Prostate gland (tissue), 2 donors: Measurements from ENCODE around the gene NCAM1. TPM values are rescaled to one million over a fixed set of nuclear protein-coding genes. Genes with fewer than 3 reads are reported as not detected.

Source experiments
- DNase-seq: peaks from one replicate; pipeline ENCODE4 v3.0.0-alpha.2; 2019; ENCODE audit warnings: low spot score
- H3K27ac ChIP-seq, 2 donors: fragments of 200-600 bp; sonication (generic); 2 replicates each; pipeline ENCODE4 v1.5.1; 2017 to 2019
- H3K27me3 ChIP-seq: fragments of 200-600 bp; sonication (generic); replicated peaks from 2 replicates; pipeline ENCODE4 v1.5.1; 2019; ENCODE audit not compliant: insufficient read depth
- H3K36me3 ChIP-seq, 2 donors: fragments of 200-600 bp; sonication (generic); 1 replicate in 1 of 2; 2 replicates in 1 of 2; pipeline versions ENCODE4 v1.5.1 to v1.8.1; 2017 to 2019
- H3K4me1 ChIP-seq: fragments of 200-600 bp; sonication (generic); replicated peaks from 2 replicates; pipeline ENCODE4 v1.5.1; 2019
- H3K4me3 ChIP-seq, 2 donors: fragments of 200-600 bp; sonication (generic); 2 replicates each; pipeline ENCODE4 v1.5.1; 2017 to 2019
- H3K9me3 ChIP-seq: fragments of 200-600 bp; sonication (generic); 2 replicates; pipeline ENCODE4 v1.5.1; 2017
- POLR2A ChIP-seq: fragments of 450-650 bp; IDR thresholded peaks from one replicate; pipeline ENCODE4 v1.6.1; 2016; ENCODE audit warnings: antibody characterized with exemption, mild to moderate bottlenecking
- POLR2AphosphoS5 ChIP-seq: sonication (generic); formaldehyde crosslinking; IDR thresholded peaks from one replicate; pipeline ENCODE4 v1.6.1; 2017; ENCODE audit warnings: antibody characterized with exemption
- WGBS: methylation state at CpG from one replicate; pipeline ENCODE4 v1.1.5; 2018; 5-methylcytosine and 5-hydroxymethylcytosine counted together
- intact Hi-C: fragments of 100-400 bp; cut with DNase I; formaldehyde crosslinking; loops from one replicate; pipeline ENCODE4 v1.14.2; 2022
- total RNA-seq, 2 donors: library from RNA; depleted of rRNA; stranded (reverse); fragments of >200 nt; gene quantifications; one replicate each; pipeline ENCODE4 v1.1.0, GENCODE V29; 2016
- TF ChIP-seq, protein P1 (sequence below), 4 experiments: fragments of 200-600 bp in 2 of 4; fragments of 450-650 bp in 2 of 4; sonication (generic) in 2 of 4; IDR thresholded peaks; 1 replicate in 3 of 4; 2 replicates in 1 of 4; pipeline ENCODE4 v1.5.1; 2016 to 2019; ENCODE audit warnings: antibody characterized with exemption in 4 of 4, mild to moderate bottlenecking in 2 of 4, moderate library complexity in 2 of 4

The NCAM1 gene
- total RNA-seq, 2 donors from 2014 or later: 3.8 to 39.7 TPM

DNA sequence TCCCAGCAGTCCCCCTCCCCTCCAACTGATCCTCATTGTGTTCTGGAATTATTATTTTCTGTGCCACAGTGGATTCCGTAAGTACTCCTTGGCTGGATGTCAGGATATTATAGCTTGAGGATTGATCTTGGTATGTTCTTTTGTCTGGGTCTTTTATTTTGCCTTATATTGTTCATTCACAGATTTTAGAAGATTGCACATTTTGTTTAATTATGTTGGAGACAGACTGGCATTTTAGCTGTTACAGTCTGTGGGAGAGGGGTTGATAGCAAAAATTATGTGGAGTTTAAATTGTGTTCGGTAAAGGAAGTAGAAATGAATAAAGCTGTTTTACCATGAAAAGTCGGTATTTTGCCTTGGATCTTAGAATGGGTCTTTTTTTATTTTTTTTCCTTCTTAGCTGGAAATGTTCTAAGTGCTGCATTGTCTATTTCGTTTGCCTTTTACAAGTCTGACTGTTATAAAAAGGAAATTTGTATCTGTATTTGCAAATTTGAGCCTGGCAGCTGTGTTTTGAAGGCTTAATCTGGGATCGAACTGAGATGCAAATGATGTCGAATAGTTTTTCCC lies 211.2 kb downstream of the NCAM1 start:
- intact Hi-C loops: no loop called here
- WGBS: 61% methylated on average over 6 of the region's 6 CpGs

DNA sequence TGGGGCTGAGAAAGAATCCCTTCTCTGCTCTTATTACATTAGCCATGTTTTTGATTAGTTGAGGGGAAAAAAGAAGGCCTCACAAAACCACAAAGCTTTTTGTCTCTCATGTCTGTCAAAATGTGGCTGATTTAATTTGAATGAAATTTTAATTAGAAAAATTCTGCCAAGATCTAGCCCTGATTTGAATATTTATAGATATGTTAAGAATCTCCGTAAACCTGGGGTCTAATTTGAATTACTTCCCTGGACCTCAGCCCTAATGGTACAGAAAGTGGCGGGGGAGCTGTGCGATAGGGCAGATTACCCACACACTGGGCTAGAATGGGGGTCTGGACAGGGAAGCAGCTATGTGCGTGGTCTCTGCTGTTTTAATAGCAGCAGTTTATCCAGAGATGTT lies 211.9 kb downstream of the NCAM1 start:
- Histone ChIP-seq H3K27me3 (no peaks in the 10 kb centered on the region), H3K27ac (no peak overlapping the region), H3K4me1 (no peaks in the 10 kb centered on the region), H3K9me3 (no peaks in the 10 kb centered on the region), H3K4me3 (no peak overlapping the region), H3K36me3 (no peaks in the 10 kb centered on the region)
- TF ChIP-seq POLR2AphosphoS5 (no peak), POLR2A (no peak)
- TF ChIP-seq, protein P1, sequence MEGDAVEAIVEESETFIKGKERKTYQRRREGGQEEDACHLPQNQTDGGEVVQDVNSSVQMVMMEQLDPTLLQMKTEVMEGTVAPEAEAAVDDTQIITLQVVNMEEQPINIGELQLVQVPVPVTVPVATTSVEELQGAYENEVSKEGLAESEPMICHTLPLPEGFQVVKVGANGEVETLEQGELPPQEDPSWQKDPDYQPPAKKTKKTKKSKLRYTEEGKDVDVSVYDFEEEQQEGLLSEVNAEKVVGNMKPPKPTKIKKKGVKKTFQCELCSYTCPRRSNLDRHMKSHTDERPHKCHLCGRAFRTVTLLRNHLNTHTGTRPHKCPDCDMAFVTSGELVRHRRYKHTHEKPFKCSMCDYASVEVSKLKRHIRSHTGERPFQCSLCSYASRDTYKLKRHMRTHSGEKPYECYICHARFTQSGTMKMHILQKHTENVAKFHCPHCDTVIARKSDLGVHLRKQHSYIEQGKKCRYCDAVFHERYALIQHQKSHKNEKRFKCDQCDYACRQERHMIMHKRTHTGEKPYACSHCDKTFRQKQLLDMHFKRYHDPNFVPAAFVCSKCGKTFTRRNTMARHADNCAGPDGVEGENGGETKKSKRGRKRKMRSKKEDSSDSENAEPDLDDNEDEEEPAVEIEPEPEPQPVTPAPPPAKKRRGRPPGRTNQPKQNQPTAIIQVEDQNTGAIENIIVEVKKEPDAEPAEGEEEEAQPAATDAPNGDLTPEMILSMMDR (IDR thresholded peaks at IDR 0.05): no peak
- WGBS: 87% methylated on average over 4 of the region's 4 CpGs
- intact Hi-C loops: no loop called here
- DNase-seq: no peak

More for the DNA sequence above, 211.2 kb downstream of the NCAM1 start:
- no peaks in the 10 kb centered on the region for H3K36me3 ChIP-seq
- H3K4me1 ChIP-seq: no peaks in the 10 kb centered on the region
- H3K27me3 ChIP-seq: no peaks in the 10 kb centered on the region
- TF ChIP-seq POLR2AphosphoS5 (no peak), POLR2A (no peak)
- TF ChIP-seq, protein P1 (IDR thresholded peaks at IDR 0.05): no peak
- no peaks in the 10 kb centered on the region for H3K9me3 ChIP-seq
- no peak overlapping the region for H3K27ac ChIP-seq
- no peak for DNase-seq
- no peak overlapping the region for H3K4me3 ChIP-seq

DNA sequence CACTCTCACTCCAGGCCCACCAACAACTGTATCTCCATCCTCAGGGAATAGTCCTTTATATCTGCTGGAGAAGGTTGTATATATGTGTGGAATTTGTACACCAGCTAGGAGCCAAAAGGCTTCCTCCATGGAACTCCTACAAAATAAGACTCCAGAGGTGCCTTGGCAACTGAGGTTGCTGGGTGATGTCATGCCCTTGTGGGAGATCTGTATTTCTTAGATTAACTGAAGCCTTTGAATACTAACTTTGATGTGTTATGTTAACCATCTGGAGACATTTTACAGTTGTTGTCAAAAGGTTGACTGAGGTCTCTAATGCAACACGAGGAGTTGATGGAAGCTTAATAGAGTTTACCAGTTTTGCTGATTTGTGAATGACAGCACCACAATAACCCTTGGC lies 213.7 kb downstream of the NCAM1 start:
- no peak overlapping the region for H3K4me3 ChIP-seq
- intact Hi-C loops: no loop called here
- H3K27me3 ChIP-seq: no peaks in the 10 kb centered on the region
- DNase-seq: no peak
- TF ChIP-seq POLR2AphosphoS5: no peak
- TF ChIP-seq POLR2A: no peak
- TF ChIP-seq, protein P1 (IDR thresholded peaks at IDR 0.05): no peak
- no peaks in the 10 kb centered on the region for H3K4me1 ChIP-seq
- WGBS: 52% methylated on average over 1 of the region's 1 CpG
- no peaks in the 10 kb centered on the region for H3K9me3 ChIP-seq
- no peak overlapping the region for H3K27ac ChIP-seq
- no peaks in the 10 kb centered on the region for H3K36me3 ChIP-seq

DNA sequence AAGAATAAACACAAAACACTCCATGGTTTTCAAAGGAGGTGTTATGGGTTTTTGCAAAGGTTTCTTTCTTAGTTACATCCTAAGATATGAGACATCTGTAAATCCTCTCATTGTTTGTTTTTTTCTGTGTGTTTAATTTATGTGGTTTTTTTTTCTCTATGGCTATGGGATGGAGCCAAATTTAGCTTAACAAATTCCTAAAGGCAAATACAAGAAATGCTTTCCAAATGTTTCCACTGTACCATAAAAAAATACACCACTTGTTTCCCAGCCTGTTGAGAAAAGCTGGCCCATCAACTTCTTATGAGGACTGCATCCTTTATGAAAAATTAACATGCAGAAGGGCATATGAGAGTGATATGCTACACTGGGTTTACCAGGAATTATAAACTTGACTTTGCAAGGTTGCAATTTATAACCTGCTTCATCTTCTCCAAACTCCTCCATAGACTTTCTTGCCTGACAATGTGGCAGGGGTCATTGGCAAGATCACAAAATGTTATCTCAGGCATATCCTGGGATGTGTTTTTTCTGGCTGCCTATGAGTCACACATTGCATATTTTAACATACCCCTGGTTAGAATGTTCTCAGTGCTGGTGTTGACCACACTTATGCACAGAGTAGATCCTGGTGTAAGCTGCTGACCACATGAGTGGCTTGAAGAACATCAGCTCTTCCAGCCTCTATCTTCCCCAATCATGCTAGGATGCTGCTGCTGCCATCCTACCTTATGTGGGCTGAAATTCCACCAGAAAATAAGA lies 215.6 kb downstream of the NCAM1 start:
- no peaks in the 10 kb centered on the region for H3K4me1 ChIP-seq
- H3K4me3 ChIP-seq: no peak overlapping the region
- no peaks in the 10 kb centered on the region for H3K27me3 ChIP-seq
- DNase-seq: no peak
- H3K27ac ChIP-seq: no peak overlapping the region
- TF ChIP-seq POLR2A: no peak
- no peak for TF ChIP-seq POLR2AphosphoS5
- TF ChIP-seq, protein P1 (IDR thresholded peaks at IDR 0.05): no peak
- H3K9me3 ChIP-seq: no peaks in the 10 kb centered on the region
- no peaks in the 10 kb centered on the region for H3K36me3 ChIP-seq
- intact Hi-C loops: no loop called here

DNA sequence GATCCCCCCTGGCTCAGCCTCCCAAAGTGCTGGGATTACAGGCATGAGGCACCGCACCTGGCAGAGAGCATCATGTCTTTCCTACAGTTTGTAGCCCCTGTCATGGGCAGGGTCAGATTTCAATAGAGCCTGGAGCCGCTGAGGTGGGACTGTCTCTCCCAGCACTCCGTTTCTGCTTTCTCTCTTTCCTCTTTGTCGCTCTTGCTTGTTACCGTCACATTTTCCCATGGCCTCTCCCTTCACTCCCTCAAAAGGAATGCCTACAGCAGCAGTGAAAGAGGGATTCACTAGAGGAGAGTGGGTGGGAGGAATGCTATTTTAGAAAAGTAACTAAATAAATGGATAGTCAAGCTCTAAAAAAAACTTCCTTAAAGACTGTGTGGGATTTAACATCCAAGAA lies 216.5 kb downstream of the NCAM1 start:
- H3K27ac ChIP-seq: no peak overlapping the region
- no peaks in the 10 kb centered on the region for H3K36me3 ChIP-seq
- no peak overlapping the region for H3K4me3 ChIP-seq
- no peaks in the 10 kb centered on the region for H3K27me3 ChIP-seq
- no peaks in the 10 kb centered on the region for H3K4me1 ChIP-seq
- WGBS: 60% methylated on average over 5 of the region's 5 CpGs
- intact Hi-C loops: no loop called here
- DNase-seq: no peak
- TF ChIP-seq POLR2AphosphoS5: no peak
- H3K9me3 ChIP-seq: no peaks in the 10 kb centered on the region
